ENCODE results near the gene PDE3A. TPM values are rescaled to one million over a fixed set of nuclear protein-coding genes. Genes with fewer than 3 reads are reported as not detected.

PDE3A gene
- total RNA-seq, 1 donor from 2014 or later, result 18.3 TPM

- Histone ChIP-seq H3K36me3 (ENCODE audit: control insufficient read depth in 3 of 3, insufficient read depth in 3 of 3, low read length in 3 of 3) (no peaks in the 10 kb centered on the region), H3K27ac (ENCODE audit: low read depth, low read length) (no peak overlapping the region), H3K4me1 (ENCODE audit: control insufficient read depth in 3 of 3, insufficient read depth in 3 of 3, low read length in 3 of 3) (no peaks in the 10 kb centered on the region), H3K9me3 (ENCODE audit: control insufficient read depth in 3 of 3, low read length in 3 of 3) (no peaks in the 10 kb centered on the region), H3K27me3 (ENCODE audit: control insufficient read depth in 3 of 3, insufficient read depth in 3 of 3, low read length in 3 of 3) (no peaks in the 10 kb centered on the region), H3K4me3 (ENCODE audit: low read length in 3 of 3) (no peak overlapping the region), H3K9ac (ENCODE audit: low read depth in 1 of 3, low read length in 3 of 3) (no peak overlapping the region)
Measured at GRCh38 chr12:20494851-20495250, 126.5 kb downstream of the PDE3A start.

- no peak overlapping the region for H3K27ac ChIP-seq (ENCODE audit: low read depth, low read length)
Measured at GRCh38 chr12:20495997-20496396, 127.7 kb downstream of the PDE3A start.

GRCh38 chr12:20497707-20498106, 129.4 kb downstream of the PDE3A start:
- H3K9ac ChIP-seq (ENCODE audit: low read depth in 1 of 3, low read length in 3 of 3), result no peak overlapping the region
- H3K9me3 ChIP-seq (ENCODE audit: control insufficient read depth in 3 of 3, low read length in 3 of 3), result no peaks in the 10 kb centered on the region
- no peaks in the 10 kb centered on the region for H3K4me1 ChIP-seq (ENCODE audit: control insufficient read depth in 3 of 3, insufficient read depth in 3 of 3, low read length in 3 of 3)
- no peak overlapping the region for H3K27ac ChIP-seq (ENCODE audit: low read depth, low read length)
- no peaks in the 10 kb centered on the region for H3K27me3 ChIP-seq (ENCODE audit: control insufficient read depth in 3 of 3, insufficient read depth in 3 of 3, low read length in 3 of 3)
- no peak overlapping the region for H3K4me3 ChIP-seq (ENCODE audit: low read length in 3 of 3)
- H3K36me3 ChIP-seq (ENCODE audit: control insufficient read depth in 3 of 3, insufficient read depth in 3 of 3, low read length in 3 of 3), result no peaks in the 10 kb centered on the region

More at GRCh38 chr12:20495997-20496396, 127.7 kb downstream of the PDE3A start:
- H3K27me3 ChIP-seq (ENCODE audit: control insufficient read depth in 3 of 3, insufficient read depth in 3 of 3, low read length in 3 of 3), result no peaks in the 10 kb centered on the region
- H3K9me3 ChIP-seq (ENCODE audit: control insufficient read depth in 3 of 3, low read length in 3 of 3), result no peaks in the 10 kb centered on the region
- no peak overlapping the region for H3K9ac ChIP-seq (ENCODE audit: low read depth in 1 of 3, low read length in 3 of 3)
- no peak overlapping the region for H3K4me3 ChIP-seq (ENCODE audit: low read length in 3 of 3)
- no peaks in the 10 kb centered on the region for H3K4me1 ChIP-seq (ENCODE audit: control insufficient read depth in 3 of 3, insufficient read depth in 3 of 3, low read length in 3 of 3)
- H3K36me3 ChIP-seq (ENCODE audit: control insufficient read depth in 3 of 3, insufficient read depth in 3 of 3, low read length in 3 of 3), result no peaks in the 10 kb centered on the region

GRCh38 chr12:20501958-20502357, 133.6 kb downstream of the PDE3A start:
- no peaks in the 10 kb centered on the region for H3K36me3 ChIP-seq (ENCODE audit: control insufficient read depth in 3 of 3, insufficient read depth in 3 of 3, low read length in 3 of 3)
- H3K9me3 ChIP-seq (ENCODE audit: control insufficient read depth in 3 of 3, low read length in 3 of 3), result no peaks in the 10 kb centered on the region
- no peak overlapping the region for H3K4me3 ChIP-seq (ENCODE audit: low read length in 3 of 3)
- no peak overlapping the region for H3K27ac ChIP-seq (ENCODE audit: low read depth, low read length)
- no peaks in the 10 kb centered on the region for H3K4me1 ChIP-seq (ENCODE audit: control insufficient read depth in 3 of 3, insufficient read depth in 3 of 3, low read length in 3 of 3)
- H3K27me3 ChIP-seq (ENCODE audit: control insufficient read depth in 3 of 3, insufficient read depth in 3 of 3, low read length in 3 of 3), result no peaks in the 10 kb centered on the region
- no peak overlapping the region for H3K9ac ChIP-seq (ENCODE audit: low read depth in 1 of 3, low read length in 3 of 3)

GRCh38 chr12:20503858-20504257, 135.5 kb downstream of the PDE3A start:
- Histone ChIP-seq H3K4me3 (ENCODE audit: low read length in 3 of 3) (no peak overlapping the region), H3K9ac (ENCODE audit: low read depth in 1 of 3, low read length in 3 of 3) (no peak overlapping the region), H3K4me1 (ENCODE audit: control insufficient read depth in 3 of 3, insufficient read depth in 3 of 3, low read length in 3 of 3) (no peaks in the 10 kb centered on the region), H3K36me3 (ENCODE audit: control insufficient read depth in 3 of 3, insufficient read depth in 3 of 3, low read length in 3 of 3) (no peaks in the 10 kb centered on the region), H3K27me3 (ENCODE audit: control insufficient read depth in 3 of 3, insufficient read depth in 3 of 3, low read length in 3 of 3) (no peaks in the 10 kb centered on the region), H3K9me3 (ENCODE audit: control insufficient read depth in 3 of 3, low read length in 3 of 3) (no peaks in the 10 kb centered on the region), H3K27ac (ENCODE audit: low read depth, low read length) (no peak overlapping the region)

- Histone ChIP-seq H3K4me1 (ENCODE audit: control insufficient read depth in 3 of 3, insufficient read depth in 3 of 3, low read length in 3 of 3) (no peaks in the 10 kb centered on the region), H3K36me3 (ENCODE audit: control insufficient read depth in 3 of 3, insufficient read depth in 3 of 3, low read length in 3 of 3) (no peaks in the 10 kb centered on the region), H3K9me3 (ENCODE audit: control insufficient read depth in 3 of 3, low read length in 3 of 3) (no peaks in the 10 kb centered on the region), H3K9ac (ENCODE audit: low read depth in 1 of 3, low read length in 3 of 3) (no peak overlapping the region), H3K27me3 (ENCODE audit: control insufficient read depth in 3 of 3, insufficient read depth in 3 of 3, low read length in 3 of 3) (no peaks in the 10 kb centered on the region), H3K4me3 (ENCODE audit: low read length in 3 of 3) (no peak overlapping the region), H3K27ac (ENCODE audit: low read depth, low read length) (no peak overlapping the region)
Measured at GRCh38 chr12:20505056-20505455, 136.7 kb downstream of the PDE3A start.

- Histone ChIP-seq H3K27me3 (ENCODE audit: control insufficient read depth in 3 of 3, insufficient read depth in 3 of 3, low read length in 3 of 3) (no peaks in the 10 kb centered on the region), H3K9me3 (ENCODE audit: control insufficient read depth in 3 of 3, low read length in 3 of 3) (no peaks in the 10 kb centered on the region), H3K4me1 (ENCODE audit: control insufficient read depth in 3 of 3, insufficient read depth in 3 of 3, low read length in 3 of 3) (no peaks in the 10 kb centered on the region), H3K9ac (ENCODE audit: low read depth in 1 of 3, low read length in 3 of 3) (no peak overlapping the region), H3K27ac (ENCODE audit: low read depth, low read length) (no peak overlapping the region), H3K36me3 (ENCODE audit: control insufficient read depth in 3 of 3, insufficient read depth in 3 of 3, low read length in 3 of 3) (no peaks in the 10 kb centered on the region), H3K4me3 (ENCODE audit: low read length in 3 of 3) (no peak overlapping the region)
Measured at GRCh38 chr12:20507056-20507455, 138.7 kb downstream of the PDE3A start.

- no peaks in the 10 kb centered on the region for H3K36me3 ChIP-seq (ENCODE audit: control insufficient read depth in 3 of 3, insufficient read depth in 3 of 3, low read length in 3 of 3)
- H3K9me3 ChIP-seq (ENCODE audit: control insufficient read depth in 3 of 3, low read length in 3 of 3), result no peaks in the 10 kb centered on the region
- H3K4me3 ChIP-seq (ENCODE audit: low read length in 3 of 3), result no peak overlapping the region
- no peak overlapping the region for H3K9ac ChIP-seq (ENCODE audit: low read depth in 1 of 3, low read length in 3 of 3)
- H3K4me1 ChIP-seq (ENCODE audit: control insufficient read depth in 3 of 3, insufficient read depth in 3 of 3, low read length in 3 of 3), result no peaks in the 10 kb centered on the region
- no peaks in the 10 kb centered on the region for H3K27me3 ChIP-seq (ENCODE audit: control insufficient read depth in 3 of 3, insufficient read depth in 3 of 3, low read length in 3 of 3)
- H3K27ac ChIP-seq (ENCODE audit: low read depth, low read length), result no peak overlapping the region
Measured at GRCh38 chr12:20507711-20508110, 139.4 kb downstream of the PDE3A start.

- no peaks in the 10 kb centered on the region for H3K4me1 ChIP-seq (ENCODE audit: control insufficient read depth in 3 of 3, insufficient read depth in 3 of 3, low read length in 3 of 3)
- no peaks in the 10 kb centered on the region for H3K36me3 ChIP-seq (ENCODE audit: control insufficient read depth in 3 of 3, insufficient read depth in 3 of 3, low read length in 3 of 3)
- H3K27ac ChIP-seq (ENCODE audit: low read depth, low read length), result no peak overlapping the region
- H3K9me3 ChIP-seq (ENCODE audit: control insufficient read depth in 3 of 3, low read length in 3 of 3), result no peaks in the 10 kb centered on the region
- no peaks in the 10 kb centered on the region for H3K27me3 ChIP-seq (ENCODE audit: control insufficient read depth in 3 of 3, insufficient read depth in 3 of 3, low read length in 3 of 3)
- H3K4me3 ChIP-seq (ENCODE audit: low read length in 3 of 3), result no peak overlapping the region
- no peak overlapping the region for H3K9ac ChIP-seq (ENCODE audit: low read depth in 1 of 3, low read length in 3 of 3)
Measured at GRCh38 chr12:20508359-20508758, 140.0 kb downstream of the PDE3A start.

GRCh38 chr12:20508962-20509361, 140.6 kb downstream of the PDE3A start:
- H3K9ac ChIP-seq (ENCODE audit: low read depth in 1 of 3, low read length in 3 of 3), result no peak overlapping the region
- no peak overlapping the region for H3K27ac ChIP-seq (ENCODE audit: low read depth, low read length)
- no peaks in the 10 kb centered on the region for H3K4me1 ChIP-seq (ENCODE audit: control insufficient read depth in 3 of 3, insufficient read depth in 3 of 3, low read length in 3 of 3)
- no peaks in the 10 kb centered on the region for H3K27me3 ChIP-seq (ENCODE audit: control insufficient read depth in 3 of 3, insufficient read depth in 3 of 3, low read length in 3 of 3)
- no peaks in the 10 kb centered on the region for H3K9me3 ChIP-seq (ENCODE audit: control insufficient read depth in 3 of 3, low read length in 3 of 3)
- no peak overlapping the region for H3K4me3 ChIP-seq (ENCODE audit: low read length in 3 of 3)
- H3K36me3 ChIP-seq (ENCODE audit: control insufficient read depth in 3 of 3, insufficient read depth in 3 of 3, low read length in 3 of 3), result no peaks in the 10 kb centered on the region

- no peak overlapping the region for H3K27ac ChIP-seq (ENCODE audit: low read depth, low read length)
- no peaks in the 10 kb centered on the region for H3K4me1 ChIP-seq (ENCODE audit: control insufficient read depth in 3 of 3, insufficient read depth in 3 of 3, low read length in 3 of 3)
Measured at GRCh38 chr12:20510811-20511210, 142.5 kb downstream of the PDE3A start.

More at GRCh38 chr12:20510811-20511210, 142.5 kb downstream of the PDE3A start:
- Histone ChIP-seq H3K9me3 (ENCODE audit: control insufficient read depth in 3 of 3, low read length in 3 of 3) (no peaks in the 10 kb centered on the region), H3K4me3 (ENCODE audit: low read length in 3 of 3) (no peak overlapping the region), H3K9ac (ENCODE audit: low read depth in 1 of 3, low read length in 3 of 3) (no peak overlapping the region), H3K27me3 (ENCODE audit: control insufficient read depth in 3 of 3, insufficient read depth in 3 of 3, low read length in 3 of 3) (no peaks in the 10 kb centered on the region), H3K36me3 (ENCODE audit: control insufficient read depth in 3 of 3, insufficient read depth in 3 of 3, low read length in 3 of 3) (no peaks in the 10 kb centered on the region)

Data from skeletal muscle tissue (tissue), 4 donors.